Activated CD8-positive, alpha-beta T cell treated with anti-CD3 and anti-CD28 coated beads, Interleukin-2, amount 10 ng/mL, durations not matched to agents 7 days and 5 days (primary cell): ENCODE measurements around the gene DEPDC7. TPM values are rescaled to one million over a fixed set of nuclear protein-coding genes. Genes with fewer than 3 reads are reported as not detected.

ENCODE experiments used
- ATAC-seq: fragments of 150-1000 bp; cut with Tn5 transposase; one replicate; pipeline ENCODE4 v1.10.0; 2021; ENCODE audit warnings: moderate library complexity
- CTCF ChIA-PET: fragments of 350-600 bp; sonication (Branson Sonifier 250); formaldehyde crosslinking; loops from one replicate; lab custom pipeline; 2021; ENCODE audit warnings: antibody characterized with exemption; lab: Charles Lee
- POLR2A ChIA-PET: fragments of 350-600 bp; sonication (Branson Sonifier 250); formaldehyde crosslinking; loops from one replicate; lab custom pipeline; 2021; ENCODE audit warnings: antibody characterized with exemption; lab: Charles Lee
- DNase-seq: peaks from one replicate; pipeline ENCODE4 v3.0.0-alpha.2; 2020
- H3K27ac Mint-ChIP-seq: one replicate; pipeline ENCODE4 v1.8.0; 2021; ENCODE audit warnings: mild to moderate bottlenecking, mixed read lengths
- H3K27me3 Mint-ChIP-seq: one replicate; pipeline ENCODE4 v1.8.0; 2021; ENCODE audit warnings: low read depth, mixed read lengths
- H3K36me3 Mint-ChIP-seq: one replicate; pipeline ENCODE4 v1.8.0; 2021; ENCODE audit warnings: low read depth, mixed read lengths
- H3K4me1 Mint-ChIP-seq: one replicate; pipeline ENCODE4 v1.8.0; 2021; ENCODE audit warnings: low read depth, mixed read lengths
- H3K4me3 Mint-ChIP-seq: one replicate; pipeline ENCODE4 v1.8.0; 2021; ENCODE audit warnings: mild to moderate bottlenecking, mixed read lengths
- H3K9me3 Mint-ChIP-seq: one replicate; pipeline ENCODE4 v1.8.0; 2022; ENCODE audit warnings: mixed read lengths; ENCODE audit not compliant: insufficient read depth
- total RNA-seq, 2 experiments: library from RNA; stranded (reverse); gene quantifications; one replicate each; pipeline ENCODE4 v1.2.3, GENCODE V29; 2021

The DEPDC7 gene
- total RNA-seq, 2 experiments from 2014 or later, result 1.2 to 2.8 TPM

- H3K27me3 Mint-ChIP-seq, result no peaks in the 10 kb centered on the region
- DNase-seq (no peak), ATAC-seq (no peak)
- ChIA-PET CTCF (interaction anchor here (0.9 to 5.3 kb wide), 3 partner anchors 78 to 106 kb away, joined by 4 to 76 read pairs (median 56); no protein-coding TSS in a partner anchor), POLR2A (interaction anchor here (1.5 to 2.3 kb wide), 2 partner anchors 23 kb away, joined by 10 to 11 read pairs; partner anchors contain the start of gene TCP11L1)
- no peak overlapping the region for H3K27ac Mint-ChIP-seq
- H3K4me3 Mint-ChIP-seq, result no peak overlapping the region
- H3K4me1 Mint-ChIP-seq, result peaks cover 32% of the 10 kb centered on the region
- no peaks in the 10 kb centered on the region for H3K9me3 Mint-ChIP-seq
- H3K36me3 Mint-ChIP-seq, result peaks cover 44% of the 10 kb centered on the region
Measured at GRCh38 chr11:33062137-33062536, 46.5 kb downstream of the DEPDC7 start.

- H3K27ac Mint-ChIP-seq, result no peak overlapping the region
- no peaks in the 10 kb centered on the region for H3K9me3 Mint-ChIP-seq
- H3K4me1 Mint-ChIP-seq, result peaks cover 32% of the 10 kb centered on the region
- H3K4me3 Mint-ChIP-seq, result no peak overlapping the region
- ATAC-seq, result peak; percentile 40
- ChIA-PET POLR2A (interaction anchor here (0.6 to 1.5 kb wide), 2 partner anchors 24 to 99 kb away, joined by 3 to 10 read pairs; partner anchors contain the start of gene TCP11L1), CTCF (interaction anchor here (0.7 to 5.3 kb wide), 12 partner anchors 9 to 254 kb away, joined by 3 to 76 read pairs (median 4); partner anchors contain the start of gene TCP11L1)
- peaks cover 41% of the 10 kb centered on the region for H3K36me3 Mint-ChIP-seq
- H3K27me3 Mint-ChIP-seq, result no peaks in the 10 kb centered on the region
- DNase-seq, result no peak
Measured at GRCh38 chr11:33063326-33063881, 47.7 kb downstream of the DEPDC7 start.

DNA sequence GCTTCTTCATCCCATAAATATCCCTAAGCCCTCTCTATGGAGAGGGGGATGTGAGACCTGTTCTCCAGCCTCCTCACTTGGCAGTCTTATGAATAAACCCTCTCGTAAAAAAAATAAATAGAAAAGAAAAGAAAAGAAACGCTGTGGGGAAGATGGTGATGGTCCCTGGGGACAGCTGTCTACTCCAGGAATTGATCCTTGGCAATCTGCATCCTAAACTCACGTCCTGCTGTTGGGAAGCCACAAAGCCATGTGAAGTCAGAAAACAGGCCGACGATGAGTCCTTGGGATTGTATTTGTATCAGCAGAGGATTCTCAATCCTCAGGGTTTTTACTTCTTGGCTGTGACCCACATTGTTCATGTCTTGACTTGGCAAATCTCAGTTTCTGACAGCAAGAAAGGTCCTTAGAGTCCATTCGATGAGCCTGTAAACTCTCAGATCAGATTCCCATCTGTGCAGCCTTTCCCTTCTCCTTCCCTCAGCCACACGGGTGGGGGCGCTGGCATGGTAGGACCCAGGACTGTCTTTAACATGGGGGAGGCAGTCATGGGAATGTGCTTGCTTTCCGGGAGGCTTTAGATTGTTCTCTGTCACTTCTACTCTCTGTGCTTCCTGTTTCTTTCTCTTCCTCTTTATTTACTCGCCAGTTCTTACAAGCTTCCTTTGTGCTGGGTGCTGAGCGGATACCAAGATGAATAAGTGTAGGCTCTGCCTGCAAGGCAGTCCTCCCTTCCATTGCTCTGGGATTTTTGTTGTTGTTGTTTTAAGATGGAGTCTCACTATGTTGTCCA is 48.6 kb downstream of the DEPDC7 start:
- ChIA-PET CTCF (interaction anchor here (0.6 to 5.3 kb wide), 21 partner anchors 9 to 256 kb away, joined by 3 to 76 read pairs (median 5); partner anchors contain the start of gene TCP11L1), POLR2A (interaction anchor here (0.6 kb wide), 1 partner anchor 100 kb away, joined by 3 read pairs; no protein-coding TSS in a partner anchor)
- DNase-seq (no peak), ATAC-seq (no peak)
- Mint-ChIP-seq H3K27ac (no peak overlapping the region), H3K4me1 (peaks cover 29% of the 10 kb centered on the region), H3K4me3 (no peak overlapping the region), H3K36me3 (peaks cover 42% of the 10 kb centered on the region), H3K9me3 (no peaks in the 10 kb centered on the region), H3K27me3 (no peaks in the 10 kb centered on the region)

DNA sequence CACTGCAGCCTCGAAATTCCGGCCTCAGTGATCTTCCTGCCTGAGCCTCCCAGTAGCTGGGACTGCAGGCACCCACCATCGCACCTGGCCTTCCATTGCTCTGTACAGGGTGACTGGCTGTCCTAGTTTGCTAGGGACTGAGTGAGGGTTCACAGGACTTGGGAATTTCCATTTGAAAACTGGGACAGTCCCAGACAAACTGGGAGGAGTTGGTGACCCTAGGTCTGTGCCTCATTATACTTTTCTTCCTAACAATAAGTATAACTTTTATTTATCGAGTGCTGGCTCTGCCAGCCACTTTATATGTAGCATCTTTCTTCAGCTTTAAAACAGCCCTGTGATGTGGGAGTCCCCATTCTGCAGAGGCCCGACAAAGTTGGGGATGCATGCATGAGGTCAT is 49.2 kb downstream of the DEPDC7 start:
- Mint-ChIP-seq H3K27me3 (no peaks in the 10 kb centered on the region), H3K4me3 (no peak overlapping the region), H3K36me3 (peaks cover 39% of the 10 kb centered on the region), H3K27ac (no peak overlapping the region), H3K4me1 (peaks cover 29% of the 10 kb centered on the region), H3K9me3 (no peaks in the 10 kb centered on the region)
- ChIA-PET CTCF (interaction anchor here (0.6 to 5.3 kb wide), 36 partner anchors 8 to 259 kb away, joined by 3 to 76 read pairs (median 4); no protein-coding TSS in a partner anchor), POLR2A (interaction anchor here (0.6 kb wide), 1 partner anchor 170 kb away, joined by 4 read pairs; no protein-coding TSS in a partner anchor)
- ATAC-seq (no peak), DNase-seq (no peak)

GRCh38 chr11:33065445-33066178 is 49.9 kb downstream of the DEPDC7 start:
- Mint-ChIP-seq H3K27me3 (no peaks in the 10 kb centered on the region), H3K4me3 (no peak overlapping the region), H3K4me1 (peaks cover 29% of the 10 kb centered on the region), H3K36me3 (peaks cover 35% of the 10 kb centered on the region), H3K9me3 (no peaks in the 10 kb centered on the region), H3K27ac (no peak overlapping the region)
- DNase-seq (peak; percentile 79), ATAC-seq (peak; percentile 89)
- CTCF ChIA-PET, result interaction anchor here (0.6 to 5.3 kb wide), 42 partner anchors 8 to 260 kb away, joined by 3 to 76 read pairs (median 4); no protein-coding TSS in a partner anchor
- POLR2A ChIA-PET, result interaction anchor here (0.6 to 0.9 kb wide), 3 partner anchors 171 to 223 kb away, joined by 3 to 4 read pairs (median 3); partner anchors contain the start of gene QSER1

DNA sequence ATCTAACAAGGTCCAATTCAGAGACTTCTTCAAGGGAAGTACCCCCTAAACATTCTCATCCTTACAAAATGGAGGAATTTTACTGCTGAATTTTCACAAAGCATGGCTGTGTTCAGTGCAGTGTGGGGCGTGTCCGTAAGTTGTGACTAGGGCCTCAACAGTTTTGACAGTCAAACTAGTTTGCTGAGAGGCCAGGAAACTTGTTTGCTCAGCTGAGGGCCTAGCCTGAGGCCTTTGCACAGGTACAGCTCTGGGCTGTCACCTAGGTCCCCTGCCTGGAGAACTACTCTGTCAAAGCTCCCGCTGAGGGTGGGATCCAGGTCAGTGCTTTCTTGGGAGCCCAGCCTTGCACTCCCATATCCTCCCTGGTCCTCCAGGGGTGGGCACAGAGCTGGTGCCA is 51.6 kb downstream of the DEPDC7 start:
- no peak overlapping the region for H3K27ac Mint-ChIP-seq
- DNase-seq, result no peak

GRCh38 chr11:33068611-33069340 is 53.1 kb downstream of the DEPDC7 start:
- peaks cover 35% of the 10 kb centered on the region for H3K36me3 Mint-ChIP-seq
- H3K27ac Mint-ChIP-seq, result no peak overlapping the region
- H3K4me1 Mint-ChIP-seq, result peaks cover 12% of the 10 kb centered on the region
- no peak overlapping the region for H3K4me3 Mint-ChIP-seq
- DNase-seq (no peak), ATAC-seq (no peak)
- ChIA-PET POLR2A (interaction anchor here (1.1 kb wide), 1 partner anchor 29 kb away, joined by 4 read pairs; the partner anchor contains the start of gene TCP11L1), CTCF (interaction anchor here (1.3 to 3.0 kb wide), 3 partner anchors 10 to 260 kb away, joined by 4 to 7 read pairs (median 4); no protein-coding TSS in a partner anchor)
- H3K27me3 Mint-ChIP-seq, result no peaks in the 10 kb centered on the region
- no peaks in the 10 kb centered on the region for H3K9me3 Mint-ChIP-seq

More for the DNA sequence above, 51.6 kb downstream of the DEPDC7 start:
- ATAC-seq, result no peak
- CTCF ChIA-PET, result interaction anchor here (0.5 to 5.3 kb wide), 5 partner anchors 11 to 111 kb away, joined by 3 to 76 read pairs (median 7); no protein-coding TSS in a partner anchor
- Mint-ChIP-seq H3K9me3 (no peaks in the 10 kb centered on the region), H3K27me3 (no peaks in the 10 kb centered on the region), H3K4me3 (no peak overlapping the region), H3K4me1 (peaks cover 26% of the 10 kb centered on the region), H3K36me3 (peaks cover 35% of the 10 kb centered on the region)
- POLR2A ChIA-PET, result interaction anchor here (1.1 kb wide), 1 partner anchor 28 kb away, joined by 4 read pairs; the partner anchor contains the start of gene TCP11L1

GRCh38 chr11:33072465-33072864 is 56.8 kb downstream of the DEPDC7 start:
- Mint-ChIP-seq H3K4me1 (no peaks in the 10 kb centered on the region), H3K27ac (no peak overlapping the region), H3K4me3 (no peak overlapping the region), H3K9me3 (no peaks in the 10 kb centered on the region), H3K36me3 (peaks cover 56% of the 10 kb centered on the region), H3K27me3 (no peaks in the 10 kb centered on the region)
- ChIA-PET POLR2A (no interaction called here), CTCF (no interaction called here)
- DNase-seq, result no peak
- ATAC-seq, result no peak
